ENCODE measurements around the gene NALCN.

The NALCN gene

GRCh38 chr13:101258071-101258470 is 158.2 kb downstream of the NALCN start:
- no peak for TF ChIP-seq GATA3 (IDR thresholded peaks at IDR 0.05; ENCODE audit: low read depth, low read length)
- no peak for TF ChIP-seq GATA2 (IDR thresholded peaks at IDR 0.05; ENCODE audit: low read depth, low read length)

DNA sequence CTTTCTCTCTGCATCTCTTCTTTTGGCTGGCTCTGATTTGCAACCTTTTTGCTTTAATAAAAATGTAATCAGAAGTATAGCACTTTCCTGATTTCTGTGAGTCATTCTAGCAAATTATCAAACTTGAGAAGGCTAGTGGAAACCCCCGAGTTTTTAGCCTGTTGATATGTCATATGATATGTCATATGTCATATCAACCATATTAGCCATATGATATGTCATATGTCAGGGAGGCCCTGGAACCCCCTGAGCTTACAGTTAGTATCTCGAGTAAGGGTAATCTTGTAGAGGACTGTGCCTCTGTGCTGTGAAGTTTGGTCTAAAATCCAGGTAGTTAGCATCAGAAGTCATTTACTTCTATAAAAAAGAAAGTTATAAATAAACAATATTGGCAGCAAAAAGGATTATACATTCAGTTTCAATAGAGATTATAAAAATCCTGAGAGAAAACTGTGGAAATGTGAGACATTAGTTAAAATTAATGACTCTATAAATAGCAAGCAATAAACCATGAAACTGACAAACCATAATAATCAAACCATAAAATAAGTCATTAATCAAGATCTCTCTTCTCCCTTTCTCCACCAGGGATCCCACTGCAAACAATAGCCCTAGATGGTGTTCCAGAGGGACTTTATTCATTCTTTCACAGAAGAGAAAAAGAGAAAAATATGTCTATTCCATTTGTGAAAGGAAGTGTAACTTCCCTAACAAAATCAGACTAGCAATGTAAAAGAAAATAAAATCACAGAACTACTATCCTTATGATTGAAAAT is 167.4 kb downstream of the NALCN start:
- TF ChIP-seq GATA3 (IDR thresholded peaks at IDR 0.05; ENCODE audit: low read depth, low read length) (no peak), GATA2 (IDR thresholded peaks at IDR 0.05; ENCODE audit: low read depth, low read length) (no peak)

GRCh38 chr13:101242720-101243119 is 173.6 kb downstream of the NALCN start:
- TF ChIP-seq GATA2 (IDR thresholded peaks at IDR 0.05; ENCODE audit: low read depth, low read length) (no peak), GATA3 (IDR thresholded peaks at IDR 0.05; ENCODE audit: low read depth, low read length) (no peak)

GRCh38 chr13:101238555-101238954 is 177.8 kb downstream of the NALCN start:
- TF ChIP-seq GATA3 (IDR thresholded peaks at IDR 0.05; ENCODE audit: low read depth, low read length) = no peak
- TF ChIP-seq GATA2 (IDR thresholded peaks at IDR 0.05; ENCODE audit: low read depth, low read length) = no peak

GRCh38 chr13:101231751-101232428 is 184.4 kb downstream of the NALCN start:
- no peak for TF ChIP-seq GATA3 (IDR thresholded peaks at IDR 0.05; ENCODE audit: low read depth, low read length)
- no peak for TF ChIP-seq GATA2 (IDR thresholded peaks at IDR 0.05; ENCODE audit: low read depth, low read length)

DNA sequence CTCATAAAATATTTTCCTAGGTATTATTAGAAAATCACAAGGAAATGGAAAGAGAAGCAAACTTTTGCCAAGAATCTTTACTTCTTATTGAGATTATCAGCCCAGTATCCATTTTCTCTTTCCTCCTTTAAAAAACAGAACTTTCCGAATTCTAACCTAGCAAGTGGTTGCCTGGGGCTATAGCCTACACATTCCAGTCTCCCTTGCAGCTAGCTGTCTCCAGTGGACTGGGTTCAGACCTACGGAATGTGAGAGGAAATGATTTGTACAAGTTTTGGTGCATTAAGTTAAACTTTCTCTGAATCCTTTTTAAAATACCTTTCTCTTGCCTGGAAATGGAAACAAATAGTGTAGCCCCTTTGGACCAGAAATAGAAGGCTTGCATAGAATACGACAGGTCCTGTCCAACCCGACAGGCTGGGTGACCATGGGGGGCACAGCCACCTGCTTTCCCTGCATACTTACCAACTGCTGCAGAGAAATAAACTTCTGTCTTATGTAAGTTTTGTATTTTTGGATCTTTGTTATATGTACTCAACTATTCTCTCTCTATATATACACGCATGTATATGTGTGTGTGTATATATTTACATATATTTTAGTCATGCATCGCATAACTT is 185.9 kb downstream of the NALCN start:
- no peak for TF ChIP-seq GATA3 (IDR thresholded peaks at IDR 0.05; ENCODE audit: low read depth, low read length)
- TF ChIP-seq GATA2 (IDR thresholded peaks at IDR 0.05; ENCODE audit: low read depth, low read length) = no peak

- TF ChIP-seq GATA3 (IDR thresholded peaks at IDR 0.05; ENCODE audit: low read depth, low read length) (no peak), GATA2 (IDR thresholded peaks at IDR 0.05; ENCODE audit: low read depth, low read length) (no peak)
Measured at GRCh38 chr13:101219609-101220265, 196.6 kb downstream of the NALCN start.

- TF ChIP-seq GATA3 (IDR thresholded peaks at IDR 0.05; ENCODE audit: low read depth, low read length) (no peak), GATA2 (IDR thresholded peaks at IDR 0.05; ENCODE audit: low read depth, low read length) (no peak)
Measured at GRCh38 chr13:101218484-101218883, 197.8 kb downstream of the NALCN start.

GRCh38 chr13:101217086-101217485 is 199.2 kb downstream of the NALCN start:
- TF ChIP-seq GATA2 (IDR thresholded peaks at IDR 0.05; ENCODE audit: low read depth, low read length) = no peak

DNA sequence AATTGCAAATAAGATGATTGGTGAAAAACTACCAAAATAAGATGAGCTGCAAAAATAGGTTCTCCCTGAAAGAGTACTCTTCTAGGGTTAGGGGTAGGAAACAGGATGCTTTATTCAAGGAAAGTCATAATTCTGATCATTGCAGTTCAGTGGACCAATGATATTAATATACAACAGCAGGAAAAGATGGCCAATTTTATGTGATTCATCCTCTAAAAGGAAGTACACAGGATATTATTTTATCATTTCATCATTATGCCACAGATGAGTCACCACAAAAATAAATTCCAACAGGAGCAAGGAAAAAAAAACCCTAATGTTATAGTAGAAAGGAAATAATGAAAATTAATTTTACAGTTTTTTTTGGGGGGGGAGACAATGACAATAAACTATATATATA is 205.0 kb downstream of the NALCN start:
- no peak for TF ChIP-seq GATA2 (IDR thresholded peaks at IDR 0.05; ENCODE audit: low read depth, low read length)
- TF ChIP-seq GATA3 (IDR thresholded peaks at IDR 0.05; ENCODE audit: low read depth, low read length) = no peak

GRCh38 chr13:101210774-101211173 is 205.5 kb downstream of the NALCN start:
- TF ChIP-seq GATA2 (IDR thresholded peaks at IDR 0.05; ENCODE audit: low read depth, low read length) = no peak
- no peak for TF ChIP-seq GATA3 (IDR thresholded peaks at IDR 0.05; ENCODE audit: low read depth, low read length)

DNA sequence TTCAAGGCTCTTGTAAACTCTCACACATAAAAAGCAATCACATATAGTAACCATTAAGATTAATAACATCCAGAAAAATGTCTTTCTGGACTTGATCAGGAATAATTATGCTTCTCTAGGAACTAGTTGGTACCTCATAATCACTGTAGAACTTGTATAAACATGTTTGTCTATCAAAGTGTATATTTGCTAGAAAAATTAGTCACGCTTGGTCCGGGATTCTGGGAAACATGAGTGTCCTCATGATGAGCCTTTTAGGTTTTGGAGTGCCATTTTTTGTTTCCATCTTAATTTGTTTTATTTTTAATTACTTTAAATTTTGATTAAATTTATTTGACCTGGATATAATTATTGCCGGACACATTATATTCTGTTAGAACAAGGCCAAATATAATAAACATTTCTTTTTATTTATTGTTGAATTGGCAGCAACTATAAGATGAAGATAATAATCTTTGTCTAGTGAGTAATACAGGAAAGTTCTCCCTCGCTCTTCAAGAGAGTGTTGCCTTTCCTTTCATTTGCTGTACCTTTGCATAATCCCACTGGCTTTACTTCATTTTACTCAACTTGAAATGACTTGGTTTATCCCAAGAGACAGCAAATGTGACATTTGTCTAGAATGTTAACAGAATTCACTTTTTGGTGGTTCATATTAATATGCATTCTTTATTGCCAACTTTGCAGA is 207.0 kb downstream of the NALCN start:
- TF ChIP-seq GATA2 (IDR thresholded peaks at IDR 0.05; ENCODE audit: low read depth, low read length) (no peak), GATA3 (IDR thresholded peaks at IDR 0.05; ENCODE audit: low read depth, low read length) (no peak)

DNA sequence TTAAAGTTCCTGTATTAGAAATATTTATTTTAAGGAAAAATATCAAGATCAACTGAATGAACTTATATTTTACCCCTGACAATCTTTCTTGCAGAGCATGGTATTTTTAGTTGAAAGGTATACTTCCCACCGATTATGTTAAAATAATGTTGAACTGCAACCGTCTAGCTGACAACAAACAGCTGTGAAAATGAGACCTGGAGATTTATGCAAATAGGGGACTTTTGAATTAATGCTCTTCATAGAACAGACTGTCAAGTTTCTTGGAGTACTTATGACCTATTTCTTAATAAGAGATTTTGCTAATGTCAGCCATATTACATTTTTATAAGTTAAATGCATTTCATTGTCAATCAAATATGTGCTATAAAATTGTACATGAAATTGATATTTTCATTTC is 210.9 kb downstream of the NALCN start:
- TF ChIP-seq GATA2 (IDR thresholded peaks at IDR 0.05; ENCODE audit: low read depth, low read length) = no peak
- no peak for TF ChIP-seq GATA3 (IDR thresholded peaks at IDR 0.05; ENCODE audit: low read depth, low read length)
